LNCAP (cell line): ENCODE data around the gene TYRO3.

ENCODE experiments used
- CTCF ChIP-seq: fragments of 450-650 bp; IDR thresholded peaks from 2 replicates; pipeline ENCODE4 v1.5.1; 2017; ENCODE audit warnings: mild to moderate bottlenecking

Gene TYRO3

DNA sequence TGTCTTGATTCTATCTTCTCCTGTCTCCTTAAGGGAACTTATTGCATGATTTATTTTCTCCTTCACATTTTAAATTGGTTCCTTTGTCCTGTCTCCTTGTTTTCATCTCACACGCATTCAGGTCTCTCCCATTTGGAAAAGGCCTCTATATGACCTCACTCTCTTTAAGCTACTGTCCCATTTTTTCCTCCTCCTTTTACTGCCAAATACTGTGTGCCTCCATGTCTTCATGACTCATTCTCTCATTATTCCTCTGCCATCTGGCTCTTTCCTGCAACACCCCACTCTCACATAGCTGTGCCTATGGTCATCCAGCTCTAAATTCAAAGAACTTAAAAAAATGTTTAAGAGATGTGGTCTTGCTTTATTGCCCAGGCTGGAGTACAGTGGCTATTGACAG lies 48.0 kb downstream of the TYRO3 start:
- TF ChIP-seq CTCF = no peak

DNA sequence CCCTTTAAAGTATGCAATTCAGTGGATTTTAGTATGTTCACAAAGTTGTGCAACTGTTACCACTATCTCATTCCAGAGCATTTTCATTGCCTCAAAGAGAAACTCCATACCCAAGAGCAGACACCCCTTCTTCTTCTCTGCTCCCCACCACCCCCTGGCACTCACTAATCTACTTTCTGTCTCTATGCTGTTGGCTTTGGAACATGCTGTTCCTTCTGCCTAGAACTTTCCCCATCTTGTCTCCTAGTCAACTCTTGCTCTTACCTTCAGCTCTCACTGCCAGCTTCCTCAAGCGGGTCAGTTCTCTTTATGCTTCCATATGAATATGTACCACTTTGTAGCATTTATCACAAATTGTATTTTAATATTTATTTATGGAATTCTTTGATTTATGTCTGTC lies 50.1 kb downstream of the TYRO3 start:
- TF ChIP-seq CTCF = no peak

GRCh38 chr15:41610048-41610447 lies 51.0 kb downstream of the TYRO3 start:
- no peak for TF ChIP-seq CTCF

DNA sequence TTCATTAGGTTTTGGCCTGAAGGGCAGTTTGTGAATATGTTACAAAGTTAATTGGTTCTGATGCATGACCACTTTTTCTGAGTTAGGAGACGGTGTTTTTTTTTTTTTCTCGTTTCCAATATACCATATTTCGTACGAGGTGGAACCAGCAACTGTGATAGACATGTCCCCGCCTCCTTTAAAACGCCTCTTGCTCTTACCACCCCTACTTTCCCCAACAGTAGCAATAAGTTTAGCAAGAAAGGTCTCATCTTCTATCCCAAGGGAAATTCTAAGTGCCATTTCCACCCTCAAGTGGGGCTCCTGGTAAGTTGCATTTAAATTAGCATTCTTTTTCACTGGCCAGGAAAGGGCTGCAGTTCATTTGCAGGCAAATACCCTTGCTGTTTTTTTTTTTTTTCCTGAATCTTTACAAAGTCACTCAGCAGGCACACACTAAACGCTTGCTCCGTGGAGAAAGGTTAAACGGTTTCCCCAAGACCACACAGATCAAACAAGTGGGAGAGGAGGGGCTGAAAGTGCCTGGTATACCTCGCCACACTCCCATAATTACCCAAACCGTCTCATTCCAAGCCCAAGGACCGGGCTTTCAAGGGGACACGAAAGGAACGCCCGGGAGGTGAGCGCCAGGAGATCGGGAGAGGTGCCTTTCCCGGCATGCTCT lies 61.7 kb downstream of the TYRO3 start:
- TF ChIP-seq CTCF = no peak

DNA sequence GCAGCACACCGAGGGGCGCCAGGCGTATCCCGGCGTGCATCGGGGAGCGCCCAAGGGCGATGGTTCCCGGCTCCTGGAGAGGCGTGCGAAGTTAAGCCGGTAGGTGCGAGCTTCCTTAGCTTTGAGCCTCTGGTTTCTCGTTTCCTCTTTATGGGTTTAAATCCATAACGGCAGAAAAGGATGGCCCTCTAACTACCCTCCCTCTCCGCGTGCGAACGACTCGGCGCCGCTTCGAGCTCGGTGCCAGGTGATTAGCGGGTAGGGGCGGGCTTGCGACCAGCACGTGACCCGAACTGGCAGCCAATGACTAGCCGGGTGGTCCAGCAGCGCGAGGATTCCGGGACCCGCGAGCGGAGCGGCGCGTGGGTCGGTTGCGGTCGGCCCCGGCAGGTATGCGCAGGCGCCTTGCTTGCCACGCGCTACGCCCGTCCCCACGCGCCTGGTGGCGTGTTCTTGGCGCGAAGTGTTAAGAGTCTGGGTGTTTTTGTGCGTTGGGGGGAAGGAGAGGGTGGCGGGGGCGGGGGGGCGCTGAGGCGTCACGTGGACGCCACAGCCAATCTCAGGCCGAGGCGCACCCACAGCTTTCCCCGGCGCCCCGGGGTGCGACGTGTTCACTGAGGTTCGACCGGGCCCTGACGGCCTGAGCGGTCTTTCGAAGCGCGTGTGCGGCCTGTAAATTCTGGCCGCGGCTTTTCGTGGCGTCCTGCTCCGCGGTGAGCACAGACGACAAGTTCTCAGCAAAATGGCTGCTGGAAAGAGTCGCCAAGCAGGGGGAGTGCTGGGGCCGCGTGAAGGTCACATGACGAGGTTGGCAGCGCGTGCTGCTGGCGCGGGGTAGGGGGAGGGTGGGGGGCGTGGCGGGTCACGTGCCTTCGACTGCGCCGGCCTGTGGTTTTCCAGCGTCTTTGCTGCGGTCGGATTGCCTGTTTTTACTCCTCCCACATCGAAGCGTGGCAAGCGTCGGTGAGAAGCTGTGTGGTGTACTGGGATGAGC lies 62.5 kb downstream of the TYRO3 start:
- TF ChIP-seq CTCF = no peak

DNA sequence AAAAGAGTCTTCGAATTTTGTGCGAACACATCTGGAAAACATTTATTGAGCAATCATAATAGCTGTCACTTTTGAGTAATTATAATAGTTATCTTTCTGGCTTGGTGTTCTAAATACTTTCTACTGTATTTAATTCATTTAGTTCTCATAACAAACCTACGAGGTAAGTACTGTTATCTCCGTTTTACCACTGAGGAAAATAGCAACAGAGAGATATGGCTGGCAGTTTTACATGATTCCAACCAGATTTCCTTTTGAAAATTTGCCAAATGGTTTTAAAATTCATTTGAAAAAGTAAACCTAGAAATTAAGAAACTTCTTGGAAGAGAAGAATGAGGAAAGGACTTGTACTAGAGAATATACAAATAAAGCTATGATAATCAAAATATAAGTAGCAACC lies 63.9 kb downstream of the TYRO3 start:
- TF ChIP-seq CTCF = no peak

DNA sequence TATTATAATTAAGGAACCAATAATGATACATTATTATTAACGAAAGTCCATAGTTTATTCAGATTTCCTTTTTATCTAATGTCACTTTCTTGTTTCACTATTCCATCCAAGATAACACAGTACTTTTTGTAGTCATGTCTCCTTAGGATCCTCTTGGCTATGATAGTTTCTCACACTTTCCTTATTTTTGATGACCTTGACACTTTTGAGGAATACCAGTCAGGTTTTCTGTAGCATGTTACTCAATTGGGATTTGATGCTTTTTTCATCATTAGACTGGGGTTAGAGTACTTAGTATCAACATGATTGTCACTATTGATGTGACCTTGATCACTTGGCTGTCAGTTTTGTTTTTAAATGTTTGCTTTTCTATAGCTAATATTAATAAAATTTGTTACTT lies 68.2 kb downstream of the TYRO3 start:
- no peak for TF ChIP-seq CTCF
